GM21515 (cell line): ENCODE measurements around the gene OR7A5.
"Not testable (repeated sequence)": the region's sequence is repeated elsewhere in the genome, so short reads cannot be mapped to it uniquely, and the experiment has no call there.

Experiments
- ATAC-seq: cut with Tn5 transposase; IDR thresholded peaks from one replicate; pipeline ENCODE4 v1.9.1; 2021; ENCODE audit not compliant: unreplicated experiment

OR7A5 gene

GRCh38 chr19:14835011-14835410 is at the start of gene OR7A5, which contains the start of gene OR7C1:
TSS of gene OR7A5 (minus strand) at chr19:14835185. CDS start at chr19:14828241, 6,944 bp downstream.
TSS of gene OR7C1 (minus strand) at chr19:14835185. CDS start at chr19:14800136, 35,049 bp downstream.
- no peak for ATAC-seq

- ATAC-seq, result no peak
Observed at GRCh38 chr19:14871619-14872230, 36.7 kb upstream of the OR7A5 start.

GRCh38 chr19:14868497-14868896 is 33.5 kb upstream of the OR7A5 start:
- ATAC-seq, result no peak

- ATAC-seq, result no peak
Observed at GRCh38 chr19:14848822-14849221, 13.8 kb upstream of the OR7A5 start, which contains the start of gene OR7A10. TSS of gene OR7A10 (minus strand) at chr19:14848922. CDS start at chr19:14841877, 7,045 bp downstream.

GRCh38 chr19:14843578-14843977 is 8.6 kb upstream of the OR7A5 start:
- no peak for ATAC-seq

- ATAC-seq, result no peak
Observed at GRCh38 chr19:14843169-14843568, 8.2 kb upstream of the OR7A5 start.

- ATAC-seq, result no peak
Observed at GRCh38 chr19:14840206-14840605, 5.2 kb upstream of the OR7A5 start.

- ATAC-seq, result no peak
Observed at GRCh38 chr19:14837391-14837790, 2.4 kb upstream of the OR7A5 start.

- no peak for ATAC-seq
Observed at GRCh38 chr19:14830702-14831101, 4.3 kb downstream of the OR7A5 start.

- ATAC-seq, result no peak
Observed at GRCh38 chr19:14826006-14826405, 9.0 kb downstream of the OR7A5 start.

GRCh38 chr19:14821937-14822336 is 13.0 kb downstream of the OR7A5 start:
- no peak for ATAC-seq

- ATAC-seq, result no peak
Observed at GRCh38 chr19:14818588-14818987, 16.4 kb downstream of the OR7A5 start.

- ATAC-seq, result no peak
Observed at GRCh38 chr19:14817052-14817451, 17.9 kb downstream of the OR7A5 start.

- ATAC-seq, result no peak
Observed at GRCh38 chr19:14814982-14815652, 19.9 kb downstream of the OR7A5 start.

GRCh38 chr19:14809272-14810057 is 25.5 kb downstream of the OR7A5 start:
- no peak for ATAC-seq

GRCh38 chr19:14804765-14805164 is 30.2 kb downstream of the OR7A5 start:
- ATAC-seq, result no peak

GRCh38 chr19:14798760-14799159 is 36.2 kb downstream of the OR7A5 start:
- ATAC-seq, result no peak

GRCh38 chr19:14796021-14796420 is 39.0 kb downstream of the OR7A5 start:
- ATAC-seq, result no peak

- ATAC-seq, result no peak
Observed at GRCh38 chr19:14795078-14795721, 39.8 kb downstream of the OR7A5 start.

GRCh38 chr19:14792250-14792649 is 42.7 kb downstream of the OR7A5 start:
- ATAC-seq, result not testable (repeated sequence)

- ATAC-seq, result no peak
Observed at GRCh38 chr19:14786421-14786851, 48.5 kb downstream of the OR7A5 start.
